G401.6 (cell line): ENCODE results near the gene FAM117B.

Experiments
- FAIRE-seq: peaks from 2 replicates; lab custom pipeline; 2012; peaks lifted over from hg19 to GRCh38; lab: Jason Lieb, UNC

Gene FAM117B

GRCh38 chr2:202634556-202635427 is at the start of gene FAM117B:
FAM117B (plus strand) TSS chr2:202634969; CDS start chr2:202635188, 219 bp downstream.
- FAIRE-seq = peak; percentile 95

DNA sequence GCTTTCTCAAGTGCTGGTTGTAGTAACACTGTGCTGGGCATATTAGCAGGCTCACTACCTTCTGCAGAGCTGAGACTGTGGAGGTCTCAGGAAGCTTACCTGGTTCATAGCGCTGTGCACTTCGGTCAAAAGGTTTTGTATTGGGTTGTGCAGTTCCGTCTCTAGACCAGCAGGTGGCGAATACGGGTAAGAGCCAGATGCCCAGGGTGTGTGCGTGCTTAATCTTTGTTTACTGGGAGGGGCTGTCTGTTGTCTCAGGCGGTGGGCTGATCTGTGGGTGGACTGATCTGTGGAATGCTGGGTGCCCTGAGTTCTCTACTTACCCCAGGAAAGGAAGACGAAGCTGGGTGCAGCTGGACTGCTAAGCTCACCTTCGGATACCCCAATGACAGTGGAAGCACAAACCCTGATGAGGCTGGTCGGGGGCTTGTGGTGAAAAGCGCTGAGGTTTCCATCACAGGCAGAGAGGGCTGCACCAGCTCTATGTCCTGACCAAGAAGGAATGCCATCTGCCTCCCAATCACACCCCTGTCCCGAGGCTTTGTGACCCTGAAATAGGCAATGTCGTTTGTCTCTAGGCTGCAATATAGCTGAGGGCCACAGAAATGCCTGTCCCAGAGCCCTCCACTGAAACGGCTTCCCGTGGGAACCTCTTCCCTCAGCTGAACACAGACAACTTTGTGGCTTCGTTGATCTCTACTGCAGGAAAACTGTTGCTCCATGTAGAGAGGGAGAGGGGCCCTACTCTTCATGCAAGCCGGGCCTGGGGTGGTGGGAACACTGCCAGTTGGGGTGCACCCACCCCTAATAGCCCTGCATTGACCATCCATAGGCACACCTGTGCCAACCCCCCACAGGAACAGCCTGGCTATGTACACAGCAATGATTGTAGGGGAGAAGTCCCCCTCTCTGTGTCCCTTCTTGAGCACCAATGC is 45.9 kb upstream of the FAM117B start:
- FAIRE-seq = peak; percentile 51

DNA sequence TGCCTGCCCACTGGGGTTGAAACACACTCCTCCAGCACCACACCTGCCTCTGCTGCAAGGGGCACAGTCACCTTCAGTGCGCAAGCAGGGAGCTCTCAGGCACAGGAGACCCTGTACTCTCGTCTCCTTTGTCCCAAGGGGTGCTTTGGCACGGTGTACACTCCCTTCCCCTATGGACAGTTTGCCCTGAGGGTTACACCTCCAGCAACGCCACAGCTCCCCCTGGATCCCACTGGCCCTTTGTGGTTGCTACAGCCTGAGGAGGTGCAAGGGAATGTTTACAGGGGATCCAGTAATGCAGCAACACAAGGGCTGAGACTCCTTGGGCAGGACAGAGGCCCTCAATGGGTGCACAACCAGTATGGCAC is 45.2 kb upstream of the FAM117B start:
- FAIRE-seq = no peak

GRCh38 chr2:202592566-202592965 is 42.2 kb upstream of the FAM117B start:
- no peak for FAIRE-seq

DNA sequence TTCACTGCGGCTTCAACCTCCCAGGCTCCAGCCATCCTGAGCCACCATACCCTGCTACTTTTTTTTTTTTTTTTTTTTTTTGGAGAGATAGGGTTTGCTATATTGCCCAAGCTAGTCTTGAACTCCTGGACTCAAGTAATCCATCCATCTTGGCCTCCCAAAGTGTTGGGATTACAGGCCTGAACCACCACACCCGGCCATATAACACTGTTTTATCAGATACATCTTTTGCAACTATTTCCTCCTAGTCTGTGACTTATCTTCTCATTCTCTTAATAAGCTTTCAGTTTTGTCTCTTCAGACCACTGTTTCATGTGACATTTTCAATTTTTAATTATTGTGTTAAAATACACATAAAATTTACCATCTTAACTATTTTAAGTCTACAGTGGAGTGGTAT is 35.7 kb upstream of the FAM117B start:
- FAIRE-seq = no peak

DNA sequence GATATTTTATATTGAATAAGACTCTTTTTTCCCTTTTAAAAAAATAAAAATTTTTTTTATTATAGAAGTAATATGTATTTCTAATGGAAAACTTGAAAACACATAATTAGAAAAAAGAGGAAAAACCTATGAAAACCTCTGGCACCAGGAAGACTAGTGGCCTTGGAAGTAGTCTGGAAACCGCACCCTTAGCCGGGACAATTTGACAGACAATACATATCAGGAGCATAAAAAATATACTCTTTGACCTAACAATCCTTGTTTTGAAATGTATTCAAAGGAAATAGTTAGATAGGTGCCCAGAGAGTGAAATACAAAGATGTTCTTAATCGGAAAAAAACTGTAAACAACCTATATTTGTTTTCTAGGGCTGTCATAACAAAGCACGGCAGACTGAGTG is 34.9 kb upstream of the FAM117B start:
- peak; percentile 13 for FAIRE-seq

- no peak for FAIRE-seq
These were observed 30.1 kb upstream of the FAM117B start for GRCh38 chr2:202604699-202605098.

DNA sequence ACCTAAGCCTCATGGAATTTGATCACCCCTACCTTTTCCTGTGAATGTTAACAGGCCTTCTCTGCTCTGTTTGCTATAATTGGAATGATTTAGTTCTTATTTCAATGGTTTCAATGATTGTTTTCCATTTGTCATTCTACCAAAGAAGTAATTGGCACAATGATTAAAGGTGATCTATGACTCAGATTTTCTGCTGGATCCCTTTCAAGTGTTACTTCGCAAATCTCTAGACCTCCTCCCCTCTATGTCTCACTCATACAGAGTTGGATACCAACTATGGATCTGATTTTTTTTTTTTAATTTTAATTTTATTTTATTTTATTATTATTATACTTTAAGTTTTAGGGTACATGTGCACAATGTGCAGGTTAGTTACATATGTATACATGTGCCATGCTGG is 29.6 kb upstream of the FAM117B start:
- FAIRE-seq = no peak

DNA sequence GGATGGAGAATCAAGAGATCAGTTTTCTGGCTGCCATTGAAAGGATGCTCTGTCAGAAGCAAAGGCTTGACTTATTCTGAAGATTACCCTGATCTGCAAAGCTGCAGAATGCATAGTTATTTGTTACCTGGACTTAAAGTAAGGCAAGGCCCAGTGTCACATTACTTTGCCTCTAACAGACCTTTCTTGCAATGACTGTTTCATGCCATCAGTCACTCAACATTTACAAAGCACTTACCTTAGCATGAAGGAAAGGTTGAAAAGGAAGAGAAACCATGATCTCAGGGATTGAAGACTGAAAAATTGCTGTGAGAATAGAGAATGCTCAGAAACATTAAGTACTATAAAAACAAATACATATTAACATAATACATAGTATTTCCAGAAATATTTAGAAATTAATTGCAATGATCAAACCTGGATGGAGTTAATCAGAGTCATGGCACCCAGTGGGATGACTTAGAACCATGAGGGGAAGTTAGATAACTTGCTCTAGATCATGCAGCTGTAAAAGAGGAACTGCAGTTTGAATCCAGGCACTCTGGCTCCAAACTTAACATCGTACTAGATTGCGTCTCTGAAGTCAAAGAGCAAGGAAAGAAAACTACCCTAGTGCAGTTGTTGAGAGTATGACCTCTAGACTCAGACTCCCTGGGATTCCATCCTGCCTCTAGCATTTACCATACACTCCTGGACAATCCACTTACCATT is 26.5 kb upstream of the FAM117B start:
- FAIRE-seq = no peak

DNA sequence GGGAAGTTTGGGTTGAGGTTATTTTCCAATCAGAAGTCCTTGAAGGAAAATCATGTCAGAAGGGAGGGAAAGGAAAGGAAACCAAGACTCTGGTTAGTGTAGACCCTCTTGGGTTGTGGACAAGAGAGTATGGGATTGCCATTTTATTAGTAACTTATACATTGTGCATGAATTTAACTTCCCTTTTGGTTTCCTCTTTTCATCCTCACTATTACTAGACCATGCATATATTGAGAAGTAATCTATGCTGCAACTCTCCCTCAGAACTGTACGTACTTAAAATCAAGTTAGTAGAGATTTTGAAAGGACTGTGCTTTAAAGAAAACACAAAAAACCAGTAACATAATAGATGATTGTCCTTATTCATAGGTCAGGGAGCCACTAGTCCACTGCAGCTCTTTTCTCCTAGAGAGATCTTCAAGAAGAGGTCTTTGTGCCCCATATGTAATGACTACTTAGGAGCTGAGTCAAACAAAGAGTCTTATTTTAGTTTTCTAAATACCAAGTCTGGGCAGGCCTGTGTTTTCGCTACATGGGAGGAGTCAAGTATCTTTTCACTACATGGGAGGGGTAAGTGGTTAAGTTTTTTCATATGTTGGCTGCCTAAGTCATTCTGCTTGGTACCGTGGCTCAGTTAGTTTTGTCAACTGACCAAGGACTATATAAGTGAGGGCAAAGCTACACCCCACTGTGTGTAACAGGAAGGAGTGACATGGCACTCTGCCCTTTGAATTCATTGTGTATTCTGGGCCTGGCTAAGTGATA is 25.2 kb upstream of the FAM117B start:
- FAIRE-seq = no peak

- FAIRE-seq = no peak
These were observed 24.4 kb upstream of the FAM117B start for GRCh38 chr2:202610380-202610779.

GRCh38 chr2:202612145-202612544 is 22.6 kb upstream of the FAM117B start:
- no peak for FAIRE-seq

GRCh38 chr2:202613479-202613878 is 21.3 kb upstream of the FAM117B start:
- no peak for FAIRE-seq

DNA sequence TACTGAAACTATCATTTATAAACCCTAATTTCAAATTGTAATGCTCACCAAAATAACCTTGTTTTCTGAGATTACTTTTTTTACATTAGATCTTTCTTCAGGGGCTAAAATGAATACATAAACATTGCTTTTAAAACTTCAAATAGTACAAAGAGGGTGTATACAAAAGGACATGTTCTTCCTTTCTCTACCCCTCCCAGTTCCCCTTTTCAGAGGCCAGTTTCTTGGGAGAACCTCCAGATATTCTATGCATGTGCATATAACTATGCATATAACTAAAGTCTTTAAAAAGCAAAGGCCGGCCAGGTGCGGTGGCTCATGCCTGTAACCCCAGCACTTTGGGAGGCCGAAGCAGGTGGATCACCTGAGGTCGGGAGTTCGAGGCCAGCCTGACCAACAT is 10.6 kb upstream of the FAM117B start:
- no peak for FAIRE-seq

- no peak for FAIRE-seq
These were observed 7.7 kb upstream of the FAM117B start for GRCh38 chr2:202627042-202627441.

DNA sequence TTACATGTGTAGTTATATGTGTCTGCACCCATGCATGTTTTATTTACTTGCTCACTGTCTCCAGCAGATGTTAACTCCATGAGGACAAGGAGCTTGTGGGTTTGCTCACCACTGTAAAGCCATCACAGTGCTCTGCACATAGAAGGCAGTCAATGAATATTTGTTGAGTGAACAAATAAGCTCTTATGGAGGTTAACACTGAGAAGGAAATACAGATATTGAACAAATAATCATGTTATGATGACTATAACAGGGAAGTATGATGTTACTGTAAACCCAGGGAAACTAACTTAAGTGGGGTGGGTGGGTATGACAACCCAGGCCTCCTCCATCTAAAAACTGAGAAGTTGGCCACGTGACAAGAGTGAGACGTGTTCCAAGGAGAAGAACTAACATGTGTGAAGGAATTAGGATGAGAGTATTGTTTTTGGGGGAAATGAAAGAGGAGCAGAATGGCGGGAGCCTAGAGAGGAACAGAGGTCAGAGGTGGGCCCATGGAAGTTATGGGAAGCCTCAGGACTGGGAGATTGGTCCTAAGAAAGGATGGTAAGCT is 6.0 kb upstream of the FAM117B start:
- FAIRE-seq = no peak

DNA sequence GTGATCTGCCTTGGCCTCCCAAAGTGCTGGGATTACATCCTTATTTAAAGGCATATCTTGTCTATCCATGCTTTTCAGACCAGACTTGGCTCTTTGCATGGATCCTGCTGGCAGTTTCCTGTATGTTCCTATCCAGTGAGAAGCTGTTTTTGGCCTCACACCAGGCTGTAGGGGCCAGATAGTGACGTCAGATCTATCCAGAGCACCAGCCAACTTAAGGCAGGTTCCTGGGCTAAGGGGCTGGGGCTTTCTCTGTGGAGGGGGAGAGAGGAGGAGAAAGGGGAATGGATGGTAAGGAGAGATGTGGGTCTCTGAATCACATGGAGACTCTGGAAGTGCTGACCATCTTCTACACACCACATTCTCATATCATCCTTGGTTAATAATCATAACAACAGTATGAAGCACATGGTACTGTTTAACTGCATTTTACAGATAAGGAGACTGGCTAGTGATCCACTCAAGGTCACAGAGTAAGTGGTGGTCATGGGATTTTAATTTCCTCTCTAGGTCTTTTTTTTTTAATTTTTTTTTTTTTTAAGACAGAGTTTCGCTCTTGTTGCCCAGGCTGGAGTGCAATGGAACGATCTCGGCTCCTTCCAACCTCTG is 2.0 kb upstream of the FAM117B start:
- FAIRE-seq = no peak

DNA sequence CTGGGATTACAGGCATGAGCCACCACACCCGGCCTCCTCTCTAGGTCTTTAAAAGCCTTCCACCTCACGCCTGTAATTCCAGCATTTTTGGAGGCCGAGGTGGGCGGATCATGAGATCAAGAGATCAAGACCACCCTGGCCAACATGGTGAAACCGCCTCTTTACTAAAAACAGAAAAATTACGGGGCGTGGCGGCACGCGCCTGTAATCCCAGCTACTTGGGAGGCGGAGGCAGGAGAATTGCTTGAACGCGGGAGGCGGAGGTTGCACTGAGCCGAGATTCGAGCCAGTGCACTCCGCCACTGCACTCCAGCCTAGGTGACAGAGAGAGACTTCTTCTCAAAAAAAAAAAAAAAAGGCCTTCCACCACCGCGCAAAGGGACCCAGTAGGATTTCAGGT is 1.3 kb upstream of the FAM117B start:
- FAIRE-seq = no peak

DNA sequence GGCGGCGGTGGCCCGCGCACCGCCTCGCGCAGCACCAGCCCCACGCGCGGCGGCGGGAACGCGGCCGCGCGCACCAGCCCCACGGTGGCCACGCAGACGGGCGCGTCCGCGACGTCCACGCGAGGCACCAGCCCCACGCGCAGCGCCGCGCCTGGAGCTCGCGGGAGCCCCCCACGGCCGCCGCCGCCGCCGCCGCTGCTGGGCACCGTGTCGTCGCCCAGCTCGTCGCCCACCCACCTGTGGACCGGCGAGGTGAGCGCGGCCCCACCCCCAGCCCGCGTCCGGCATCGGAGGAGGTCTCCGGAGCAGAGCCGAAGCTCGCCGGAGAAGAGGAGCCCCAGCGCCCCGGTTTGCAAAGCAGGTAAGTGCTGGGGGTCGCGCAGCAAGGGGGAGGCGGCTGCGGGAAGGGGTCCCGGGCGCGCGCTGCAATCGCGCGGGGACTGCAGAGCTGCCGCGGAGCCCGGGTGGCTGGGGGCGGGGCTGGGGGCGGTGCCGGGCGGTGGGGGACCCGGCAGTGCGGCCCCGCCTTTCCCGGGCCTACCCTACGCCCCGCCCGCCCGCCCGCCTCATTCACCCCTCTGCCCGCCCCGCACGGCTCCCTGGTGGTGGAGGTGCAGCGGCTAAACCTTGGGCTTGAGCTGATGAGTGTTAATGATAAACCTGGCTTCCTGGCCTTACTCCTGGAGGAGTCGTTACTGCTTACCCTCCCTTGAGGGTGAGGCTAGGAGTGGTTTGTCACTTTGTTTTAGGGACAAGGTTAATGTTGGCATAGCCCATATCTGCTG is 851 bp downstream of the FAM117B start:
- FAIRE-seq = no peak

- FAIRE-seq = no peak
These were observed 1.4 kb downstream of the FAM117B start for GRCh38 chr2:202636213-202636513.
